ENCODE measurements around the gene ATP1A1.

ATP1A1 gene

DNA sequence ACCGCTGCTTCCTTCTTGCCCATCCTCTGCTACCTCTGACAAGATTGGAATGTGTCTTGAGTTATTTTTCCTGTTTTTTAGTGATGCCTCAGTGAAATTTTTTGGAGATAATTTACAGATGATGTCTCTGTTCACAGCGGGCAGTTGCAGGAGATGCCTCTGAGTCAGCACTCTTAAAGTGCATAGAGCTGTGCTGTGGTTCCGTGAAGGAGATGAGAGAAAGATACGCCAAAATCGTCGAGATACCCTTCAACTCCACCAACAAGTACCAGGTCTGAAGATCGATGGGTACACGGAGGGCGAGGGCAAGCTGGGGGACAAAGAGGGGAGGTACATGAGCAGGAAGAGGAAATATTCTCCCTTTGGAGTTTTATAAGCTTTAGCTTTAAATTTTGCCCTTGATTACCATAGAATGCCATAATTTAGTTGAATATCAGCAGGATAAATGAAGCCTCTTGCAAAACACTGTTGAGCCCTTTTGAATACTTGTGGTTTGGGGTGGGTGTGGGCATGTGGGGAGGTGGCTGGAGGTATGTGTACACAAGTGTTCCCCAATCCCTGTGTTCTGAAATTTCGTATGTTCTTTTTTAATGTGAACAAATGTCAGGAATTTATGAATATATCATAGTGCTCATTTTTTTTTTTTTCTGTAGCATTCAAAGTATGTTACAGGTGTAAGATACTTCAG is 19.8 kb downstream of the ATP1A1 start:
- DNase-seq, result no peak

DNA sequence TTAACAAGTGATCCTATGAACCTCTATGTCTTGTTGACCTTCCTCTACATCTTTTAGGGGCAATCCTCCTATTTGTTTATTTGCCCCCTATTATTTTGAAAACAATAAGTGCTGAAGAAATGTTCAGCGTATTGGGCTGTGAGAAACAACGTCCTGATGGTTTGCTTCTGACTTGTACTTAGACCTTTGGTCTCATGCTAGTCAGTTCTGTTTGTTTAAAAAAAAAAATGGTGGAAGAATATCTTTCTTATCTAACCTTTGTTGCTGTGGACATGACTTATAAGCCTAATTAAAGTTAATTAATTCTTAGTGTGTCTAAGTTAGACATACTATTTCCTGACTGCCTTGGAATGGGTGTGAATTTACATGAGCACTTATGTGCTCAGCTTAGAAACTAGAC is 20.7 kb downstream of the ATP1A1 start:
- no peak for DNase-seq

DNA sequence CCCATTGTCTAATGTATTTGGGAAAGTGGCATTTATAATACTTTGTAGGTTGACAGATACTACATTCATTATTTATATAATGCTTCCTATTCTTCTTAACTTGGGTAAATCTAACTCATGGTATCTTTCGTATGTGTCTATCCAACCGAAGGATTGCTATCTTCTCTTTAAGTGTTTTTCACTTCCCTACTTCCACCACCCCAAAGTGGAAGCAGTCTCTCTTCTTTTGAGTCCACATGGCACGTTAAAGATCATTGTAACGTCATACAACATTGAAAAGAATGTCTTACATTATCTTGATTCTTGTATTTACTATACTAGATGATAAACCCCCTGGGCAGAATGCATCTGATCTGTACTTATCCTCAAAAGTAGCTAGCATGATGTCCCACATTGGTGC is 21.2 kb downstream of the ATP1A1 start:
- no peak for DNase-seq

DNA sequence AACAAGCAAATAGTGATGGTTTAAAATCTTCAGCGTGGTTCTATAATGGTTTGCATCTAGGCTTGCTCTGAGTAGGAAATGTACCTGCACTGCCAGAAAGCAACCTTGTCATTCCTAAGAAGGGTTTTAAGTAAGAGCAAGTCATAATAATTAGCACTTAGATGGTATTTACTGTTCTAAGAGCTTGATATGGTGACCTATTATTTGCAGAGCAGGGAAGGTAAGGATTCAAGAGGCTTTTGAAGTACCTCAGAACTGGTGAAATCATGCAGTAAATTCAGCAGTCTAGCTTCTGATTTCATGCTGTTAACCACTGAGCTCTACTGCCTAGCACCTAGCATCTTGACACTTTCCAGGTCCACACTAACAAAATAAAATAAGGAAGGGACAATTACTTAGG is 23.7 kb downstream of the ATP1A1 start:
- no peak for DNase-seq

DNA sequence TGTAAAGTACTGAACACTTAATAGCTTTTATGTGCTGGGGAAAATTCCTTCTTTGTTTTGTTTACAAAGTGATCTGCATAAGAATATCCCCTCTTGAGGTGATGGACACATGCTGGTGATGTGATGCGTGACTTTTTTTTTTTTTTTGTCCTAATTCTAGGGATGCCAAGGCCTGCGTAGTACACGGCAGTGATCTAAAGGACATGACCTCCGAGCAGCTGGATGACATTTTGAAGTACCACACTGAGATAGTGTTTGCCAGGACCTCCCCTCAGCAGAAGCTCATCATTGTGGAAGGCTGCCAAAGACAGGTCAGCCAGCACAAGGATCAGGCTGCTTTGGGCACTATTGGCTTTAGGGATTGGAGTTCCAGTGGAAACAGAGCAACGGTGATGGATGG is 24.7 kb downstream of the ATP1A1 start:
- no peak for DNase-seq

DNA sequence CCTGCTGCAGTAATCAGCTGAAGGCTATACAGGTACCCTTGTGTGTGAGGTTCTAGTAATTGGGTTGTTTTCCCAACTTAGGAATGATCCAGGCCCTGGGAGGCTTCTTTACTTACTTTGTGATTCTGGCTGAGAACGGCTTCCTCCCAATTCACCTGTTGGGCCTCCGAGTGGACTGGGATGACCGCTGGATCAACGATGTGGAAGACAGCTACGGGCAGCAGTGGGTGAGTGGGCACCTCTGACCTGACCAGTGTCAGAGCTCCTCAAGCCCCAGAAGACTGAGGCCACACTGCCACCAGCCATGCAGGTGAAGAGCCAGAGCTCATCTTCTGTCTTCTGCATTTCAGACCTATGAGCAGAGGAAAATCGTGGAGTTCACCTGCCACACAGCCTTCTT is 27.7 kb downstream of the ATP1A1 start:
- DNase-seq, result no peak

DNA sequence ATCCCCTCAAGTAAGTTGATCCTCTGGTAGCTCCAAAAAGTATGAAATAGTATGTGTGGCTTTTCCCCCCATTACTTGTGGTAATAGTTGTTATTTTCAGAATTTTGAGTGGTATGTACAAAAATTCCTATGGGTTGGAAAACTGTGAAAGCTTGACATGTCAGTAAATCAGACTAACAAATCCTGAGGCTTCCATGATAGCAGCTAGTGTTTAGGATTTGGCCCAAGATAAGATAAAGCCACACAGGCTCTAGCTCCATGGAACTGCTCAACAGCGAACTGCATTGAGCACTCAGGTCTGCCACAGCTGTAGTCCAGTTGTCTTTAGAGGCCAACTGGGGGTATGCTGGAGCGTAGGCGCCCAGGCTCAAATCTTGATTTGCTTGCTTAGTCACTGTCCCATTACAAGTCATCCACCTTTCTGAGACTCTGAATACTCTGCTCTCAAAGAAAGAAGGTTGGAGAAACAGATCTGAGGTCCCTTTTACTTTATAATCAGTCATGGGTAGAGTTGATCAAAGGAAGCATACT is 28.7 kb downstream of the ATP1A1 start:
- no peak for DNase-seq

DNA sequence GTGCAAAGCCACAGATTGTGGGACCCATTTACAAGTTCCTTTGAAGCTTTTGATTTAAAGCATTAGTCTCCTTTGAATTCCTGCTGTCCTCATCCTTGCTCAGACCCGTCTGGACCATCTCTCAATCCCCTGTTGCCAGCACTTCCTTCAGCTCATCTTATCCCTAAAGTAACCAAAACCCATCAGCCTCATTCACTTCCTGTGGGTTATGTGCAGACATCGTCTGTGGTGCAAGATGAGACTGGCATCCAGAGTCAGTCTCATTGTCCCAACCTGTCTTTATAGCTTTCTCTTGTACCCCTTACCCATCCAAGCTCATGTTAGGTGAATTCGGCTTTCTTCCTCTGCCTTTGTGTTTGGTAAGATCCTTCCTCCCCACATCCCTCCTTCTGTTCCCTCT is 29.3 kb downstream of the ATP1A1 start:
- no peak for DNase-seq

DNA sequence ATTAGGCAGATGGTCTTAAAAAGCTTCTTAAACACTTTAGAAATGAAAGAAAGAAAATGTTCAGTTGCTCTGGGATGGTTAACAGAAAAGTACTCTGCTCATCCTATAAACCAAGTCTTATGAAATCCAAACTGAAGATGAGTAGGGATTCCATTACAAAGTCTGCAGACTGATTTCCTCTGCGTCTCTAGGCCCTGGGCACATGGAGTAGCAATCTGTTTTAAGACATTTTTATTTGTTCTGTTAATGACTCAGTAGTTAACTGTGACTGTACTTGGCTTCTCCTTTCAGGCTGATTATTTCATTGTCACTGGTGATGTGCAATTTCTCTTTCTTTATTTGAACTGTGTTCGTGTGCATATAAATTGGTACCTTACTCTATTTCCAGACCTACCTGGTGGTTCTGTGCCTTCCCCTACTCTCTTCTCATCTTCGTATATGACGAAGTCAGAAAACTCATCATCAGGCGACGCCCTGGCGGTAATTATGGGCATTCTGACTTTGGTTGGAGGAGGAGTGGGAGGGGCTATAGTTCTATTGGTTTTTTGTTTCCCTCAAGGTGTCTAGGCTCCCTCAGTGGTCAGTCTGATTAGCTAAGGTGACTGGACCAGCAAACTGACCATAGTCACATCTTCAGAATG is 30.6 kb downstream of the ATP1A1 start:
- DNase-seq, result no peak

DNA sequence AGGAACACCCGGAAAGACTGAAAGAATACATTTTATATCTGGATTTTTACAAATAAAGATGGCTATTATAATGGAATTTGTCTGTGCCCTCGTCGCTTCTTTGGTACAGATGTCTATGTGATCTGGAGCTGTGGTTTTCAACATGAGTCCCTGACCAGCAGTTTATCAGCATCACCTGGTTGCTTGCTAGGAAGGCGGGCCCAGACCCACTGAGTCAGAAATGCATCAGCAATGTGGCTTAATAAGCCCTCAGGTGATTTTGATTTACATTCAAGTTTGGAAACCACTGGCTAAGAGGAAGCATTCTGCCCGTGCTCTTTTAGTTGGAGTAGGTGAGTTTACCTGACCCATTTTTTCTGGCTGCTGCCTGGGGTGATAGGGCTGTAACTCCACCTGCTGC is 31.7 kb downstream of the ATP1A1 start:
- DNase-seq, result no peak

DNA sequence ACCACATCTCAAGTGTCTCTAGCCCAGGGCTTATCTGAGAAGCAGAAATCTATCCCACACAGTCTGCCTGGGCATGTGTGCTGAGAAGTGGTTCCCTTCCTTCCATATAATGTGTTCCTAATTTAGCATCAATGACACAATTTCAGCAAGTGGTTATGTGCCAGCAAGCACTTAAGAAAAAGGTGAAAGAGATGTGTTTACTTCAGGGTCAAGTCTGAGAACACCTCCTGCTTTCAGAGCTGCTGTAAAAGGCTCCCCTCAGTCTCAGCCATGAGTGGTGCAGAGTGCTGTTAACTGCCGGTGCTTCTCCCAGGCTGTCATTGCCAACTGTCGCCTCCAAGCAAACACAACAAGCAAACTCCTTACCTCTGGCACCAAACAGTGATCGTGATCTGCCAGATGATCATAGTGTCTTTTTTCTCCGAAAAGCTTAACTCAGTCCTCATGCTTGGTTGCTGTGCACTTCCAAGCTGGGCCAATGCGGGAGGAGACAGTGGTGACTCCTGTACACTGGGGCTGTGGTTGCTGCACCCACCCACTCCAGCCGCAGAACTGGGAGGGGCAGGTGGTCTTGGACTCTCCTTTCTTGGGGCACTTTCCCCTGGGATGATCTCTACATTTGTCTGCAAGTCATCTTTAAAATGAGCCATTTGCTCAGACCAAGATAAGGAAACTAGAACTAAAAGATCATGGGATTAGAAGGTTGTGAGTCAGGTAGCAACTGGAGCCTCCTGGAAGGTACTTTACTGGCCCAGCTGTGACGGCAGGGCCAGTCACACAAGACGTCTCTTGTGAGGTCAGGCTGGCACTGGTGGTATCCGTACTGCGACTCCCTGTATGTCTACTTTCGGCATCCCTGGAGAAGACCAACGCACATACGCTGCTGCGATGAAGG is 32.4 kb downstream of the ATP1A1 start:
- DNase-seq, result no peak

DNA sequence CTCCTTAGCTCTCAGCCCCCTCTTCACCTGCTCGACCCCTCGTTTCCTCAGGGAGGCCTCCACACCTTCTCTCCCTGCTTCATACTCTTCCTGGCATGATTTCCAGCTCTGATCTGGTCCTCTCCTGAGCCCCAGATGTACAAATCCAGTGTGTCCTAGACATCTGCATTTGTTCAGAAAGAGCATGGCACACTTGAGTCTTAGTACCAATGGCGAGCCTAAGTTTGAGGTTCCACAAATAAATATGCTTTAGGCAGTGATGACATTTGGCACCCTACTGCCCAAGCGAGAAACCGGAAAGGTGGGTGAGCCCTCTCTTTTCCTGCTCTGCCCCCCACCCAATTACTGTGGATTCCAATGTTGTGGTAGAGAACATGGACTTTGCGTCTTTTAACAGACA is 34.0 kb downstream of the ATP1A1 start:
- no peak for DNase-seq

DNA sequence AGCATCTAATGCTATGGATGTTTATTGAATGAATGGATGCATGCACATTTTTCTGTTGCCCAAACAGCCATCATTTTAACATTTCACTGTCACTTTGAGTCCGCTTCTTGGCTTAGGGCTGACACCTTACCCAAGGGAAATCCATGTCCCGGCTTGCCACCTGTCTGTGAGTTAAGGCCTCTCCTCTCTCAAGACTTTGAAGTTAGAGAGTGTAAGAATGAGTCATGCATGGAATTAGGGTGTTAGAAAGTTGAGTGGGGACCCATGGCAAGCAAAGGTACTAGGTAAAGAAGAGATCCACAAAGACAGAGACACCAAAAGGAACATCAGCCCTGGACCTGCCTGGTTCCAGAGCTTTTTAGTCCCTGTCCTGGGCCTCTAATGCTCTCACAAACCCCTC is 35.1 kb downstream of the ATP1A1 start:
- no peak for DNase-seq

DNA sequence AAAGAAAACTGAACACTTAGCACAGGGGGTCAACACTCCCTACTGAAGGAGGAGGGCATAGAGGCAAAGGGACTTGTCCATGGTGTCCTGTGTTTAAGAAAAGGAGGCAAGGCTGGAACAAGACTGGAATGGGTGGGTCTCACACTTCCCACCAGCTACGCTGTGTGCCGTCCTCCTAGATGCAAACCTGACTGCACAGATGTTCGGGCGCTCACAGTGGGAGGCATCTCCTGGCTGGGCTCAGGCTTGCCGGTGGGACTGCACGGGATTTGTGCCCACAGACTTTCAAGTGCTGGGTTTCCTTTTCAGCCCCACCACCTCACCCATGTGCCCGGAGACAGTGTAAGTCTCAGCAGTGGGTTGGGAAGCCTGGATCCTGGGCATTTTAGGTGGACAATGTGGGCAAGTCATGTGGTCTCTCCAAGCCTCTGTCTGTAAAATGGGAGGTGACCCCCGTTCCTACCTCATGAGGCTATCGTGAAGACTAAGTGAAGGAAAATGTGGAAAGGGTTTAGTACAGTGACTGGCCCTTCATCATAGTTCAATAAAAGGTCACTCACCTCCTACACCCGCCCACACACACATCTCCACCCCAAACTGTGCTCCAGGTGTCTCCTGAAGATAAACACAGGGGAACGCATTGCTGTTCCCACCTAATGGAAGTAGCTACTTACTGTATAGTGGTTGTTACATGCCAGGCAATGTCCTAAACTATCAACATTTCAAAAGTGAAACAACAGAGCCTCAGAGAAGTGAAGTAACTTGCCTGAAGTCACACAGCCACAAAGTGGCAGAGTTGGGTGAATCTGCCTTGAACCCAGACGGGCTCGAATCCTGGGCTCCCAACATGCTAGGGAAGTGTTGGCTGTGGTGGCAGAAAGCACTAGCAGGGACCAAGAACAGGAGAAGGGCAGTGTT is 36.0 kb downstream of the ATP1A1 start:
- DNase-seq, result no peak

DNA sequence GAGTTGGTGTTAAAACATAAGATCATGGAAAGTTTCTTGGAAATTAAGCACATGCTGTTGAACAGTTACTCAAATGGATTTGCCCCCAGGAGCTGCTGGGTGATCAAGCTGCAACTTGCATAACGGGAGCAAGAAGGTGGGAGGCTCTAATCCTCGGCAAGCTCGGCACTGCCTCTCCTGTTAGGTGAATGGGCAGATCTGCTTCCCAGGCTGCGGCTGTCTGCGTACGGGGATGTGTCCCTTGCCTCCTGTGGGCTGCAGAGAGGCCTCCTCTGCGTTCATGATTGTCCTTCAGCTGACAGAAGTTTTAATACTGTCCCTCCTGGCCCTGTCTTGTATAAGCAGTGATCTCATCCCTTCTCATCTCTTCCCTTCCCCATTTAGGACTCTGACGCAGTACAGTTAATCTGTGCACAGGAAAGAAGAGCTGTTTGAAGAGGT is 36.7 kb downstream of the ATP1A1 start:
- DNase-seq, result peak in 3 of 4 experiments; percentile 26 to 53 (median 31)

DNA sequence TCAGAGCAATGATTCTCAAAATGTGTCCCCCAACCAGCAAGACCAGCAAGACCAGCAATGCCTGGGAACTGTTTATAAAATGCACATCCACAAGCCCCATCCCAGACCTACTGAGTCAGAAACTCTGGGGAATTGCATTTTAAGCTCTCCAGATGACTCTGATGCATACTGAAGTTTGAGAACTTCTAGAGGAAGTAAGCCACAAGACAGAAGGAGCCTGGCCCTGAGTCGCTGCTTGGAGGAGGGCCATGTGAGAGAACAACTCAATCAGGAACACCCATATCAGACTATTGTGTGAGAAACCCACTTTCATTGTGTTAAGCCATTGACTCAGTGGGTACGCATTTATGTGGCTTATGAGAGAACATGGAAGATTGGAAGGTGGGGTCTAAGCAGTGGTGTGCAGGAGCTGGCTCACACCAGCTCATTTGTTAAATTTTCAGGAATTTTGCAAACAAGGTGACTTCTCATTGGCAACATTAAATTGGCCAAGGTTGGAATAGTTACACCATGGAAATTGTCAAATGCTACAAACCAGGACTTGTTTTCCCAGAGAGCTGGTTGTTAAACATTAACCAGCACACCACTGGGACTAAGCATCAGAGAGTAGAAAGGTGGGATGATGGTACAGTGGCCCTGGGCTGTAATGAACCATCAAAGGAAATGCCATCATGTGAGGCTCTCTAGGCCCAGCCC is 38.9 kb downstream of the ATP1A1 start:
- DNase-seq, result peak; percentile 64 to 82 (median 78)

DNA sequence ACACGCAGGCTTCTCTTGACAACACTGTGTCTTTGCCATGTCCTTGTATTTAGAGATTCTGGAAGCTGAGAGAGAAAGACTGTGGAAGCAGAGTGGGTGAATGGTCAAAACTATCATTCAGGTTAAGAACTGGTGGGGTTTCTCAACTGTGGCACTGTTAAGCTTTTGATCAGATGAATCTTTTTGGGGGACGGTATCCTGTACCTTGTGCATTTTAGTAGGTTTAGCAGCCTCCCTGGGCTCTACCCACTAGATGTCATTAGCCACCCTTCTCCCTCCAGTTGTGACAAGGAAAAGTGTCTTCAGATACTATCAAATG is 39.4 kb downstream of the ATP1A1 start:
- DNase-seq, result no peak

DNA sequence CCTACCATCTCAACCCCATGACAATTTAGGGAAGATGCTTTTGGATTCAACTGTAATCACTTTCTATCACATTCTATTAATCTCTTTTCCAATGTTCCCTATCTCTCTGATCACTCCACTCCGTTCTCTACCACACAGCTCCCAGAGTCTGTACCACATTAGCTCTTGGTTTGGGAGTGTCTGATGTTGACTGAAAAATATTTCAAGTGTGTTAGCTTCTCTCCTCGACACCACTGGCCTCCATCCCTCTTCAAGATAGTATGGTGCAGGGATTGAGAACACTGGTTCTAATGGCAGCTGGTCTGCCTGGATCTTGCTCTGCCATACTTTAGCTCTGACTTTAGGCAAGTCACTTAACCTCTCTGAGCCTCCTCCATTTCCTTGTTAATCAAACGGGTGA is 39.9 kb downstream of the ATP1A1 start:
- DNase-seq, result no peak

DNA sequence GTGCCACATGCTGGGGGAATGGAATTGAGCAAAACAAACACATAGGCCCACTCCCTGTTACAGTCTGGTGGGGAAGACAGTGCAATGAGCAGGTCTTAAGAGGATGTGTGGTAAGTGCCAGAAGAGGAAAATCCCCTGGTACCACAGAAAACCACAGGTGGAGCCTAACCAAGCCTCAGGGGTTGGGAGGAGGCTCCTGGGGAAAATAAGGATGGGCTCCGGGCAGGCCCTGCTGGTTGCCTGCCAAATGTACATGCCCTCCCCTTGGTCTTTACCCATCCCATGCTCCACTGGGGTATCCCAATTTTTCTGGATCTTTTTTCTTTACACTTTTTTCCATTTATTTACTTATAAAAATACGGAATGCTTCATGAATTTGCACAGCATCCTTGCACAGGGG is 40.4 kb downstream of the ATP1A1 start:
- no peak for DNase-seq

DNA sequence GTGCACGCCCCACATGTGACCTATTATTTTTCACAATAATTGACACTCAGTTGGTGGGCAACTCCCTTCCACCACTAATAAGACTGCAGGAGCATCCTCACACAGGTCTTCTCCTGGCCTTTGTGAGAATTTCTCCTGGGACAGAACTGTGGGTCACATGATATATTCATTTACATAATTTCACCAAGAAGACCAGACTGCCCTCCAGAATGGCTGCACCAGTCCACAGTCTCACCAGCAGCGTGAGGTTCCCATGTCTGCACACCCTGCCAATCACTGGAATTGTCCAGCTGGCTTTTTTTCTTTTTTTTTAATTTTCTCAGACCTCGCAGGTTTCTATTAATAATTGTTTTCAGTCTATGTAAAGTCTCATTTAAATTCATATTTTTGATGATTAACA is 41.3 kb downstream of the ATP1A1 start:
- DNase-seq, result no peak

DNA sequence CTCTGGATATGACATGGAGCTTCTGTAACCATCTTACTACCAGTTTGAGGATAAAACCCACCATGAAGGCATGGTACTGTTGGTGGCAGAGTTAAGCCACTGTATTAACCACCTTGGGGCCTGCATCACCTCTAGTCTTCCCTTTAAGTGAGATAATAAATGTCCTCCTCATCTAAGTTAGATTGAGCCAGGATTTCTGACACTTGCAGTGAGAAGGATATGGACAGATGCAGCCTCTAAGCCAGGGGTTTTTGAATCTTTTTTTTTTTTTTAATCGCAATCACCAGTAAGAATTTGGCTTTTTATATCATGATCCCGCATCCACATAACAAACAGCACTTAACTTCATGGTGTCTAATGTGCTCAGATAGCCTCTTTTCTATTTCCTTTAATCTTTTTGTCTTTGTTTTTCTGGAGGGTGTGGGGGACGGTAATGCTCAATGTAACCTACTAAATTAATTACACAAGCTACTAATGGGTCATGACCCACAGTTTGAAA is 42.2 kb downstream of the ATP1A1 start:
- DNase-seq, result no peak
